Nephron (organoid): ENCODE results near the gene FDXR.
"Not testable (repeated sequence)": the region's sequence is repeated elsewhere in the genome, so short reads cannot be mapped to it uniquely, and the experiment has no call there.

Source experiments
- H3K27ac Mint-ChIP-seq, 3 experiments: 2 replicates each; pipeline ENCODE4 v1.8.0; 2020; ENCODE audit warnings: mixed read lengths in 3 of 3, mild to moderate bottlenecking in 2 of 3, moderate library complexity in 1 of 3
- H3K27me3 Mint-ChIP-seq: 2 replicates; pipeline ENCODE4 v1.8.0; 2021; ENCODE audit warnings: low read depth, mild to moderate bottlenecking, moderate library complexity, mixed read lengths
- H3K36me3 Mint-ChIP-seq: 2 replicates; pipeline ENCODE4 v1.8.0; 2020; ENCODE audit warnings: low read depth, mixed read lengths
- H3K4me1 Mint-ChIP-seq: 2 replicates; pipeline ENCODE4 v1.8.0; 2020; ENCODE audit warnings: mixed read lengths
- H3K4me3 Mint-ChIP-seq, 3 experiments: 2 replicates each; pipeline ENCODE4 v1.8.0; 2020; ENCODE audit warnings: mild to moderate bottlenecking in 3 of 3, mixed read lengths in 3 of 3, moderate library complexity in 2 of 3
- H3K9me3 Mint-ChIP-seq: 2 replicates; pipeline ENCODE4 v1.8.0; 2020; ENCODE audit warnings: mixed read lengths
- TF ChIP-seq, protein P1 (sequence below), 3 experiments: fragments of 200-600 bp; sonication (generic); IDR thresholded peaks; one replicate each; pipeline ENCODE4 v1.5.0; 2021; ENCODE audit warnings: antibody characterized with exemption in 3 of 3; ENCODE audit not compliant: unreplicated experiment in 3 of 3

FDXR gene

DNA sequence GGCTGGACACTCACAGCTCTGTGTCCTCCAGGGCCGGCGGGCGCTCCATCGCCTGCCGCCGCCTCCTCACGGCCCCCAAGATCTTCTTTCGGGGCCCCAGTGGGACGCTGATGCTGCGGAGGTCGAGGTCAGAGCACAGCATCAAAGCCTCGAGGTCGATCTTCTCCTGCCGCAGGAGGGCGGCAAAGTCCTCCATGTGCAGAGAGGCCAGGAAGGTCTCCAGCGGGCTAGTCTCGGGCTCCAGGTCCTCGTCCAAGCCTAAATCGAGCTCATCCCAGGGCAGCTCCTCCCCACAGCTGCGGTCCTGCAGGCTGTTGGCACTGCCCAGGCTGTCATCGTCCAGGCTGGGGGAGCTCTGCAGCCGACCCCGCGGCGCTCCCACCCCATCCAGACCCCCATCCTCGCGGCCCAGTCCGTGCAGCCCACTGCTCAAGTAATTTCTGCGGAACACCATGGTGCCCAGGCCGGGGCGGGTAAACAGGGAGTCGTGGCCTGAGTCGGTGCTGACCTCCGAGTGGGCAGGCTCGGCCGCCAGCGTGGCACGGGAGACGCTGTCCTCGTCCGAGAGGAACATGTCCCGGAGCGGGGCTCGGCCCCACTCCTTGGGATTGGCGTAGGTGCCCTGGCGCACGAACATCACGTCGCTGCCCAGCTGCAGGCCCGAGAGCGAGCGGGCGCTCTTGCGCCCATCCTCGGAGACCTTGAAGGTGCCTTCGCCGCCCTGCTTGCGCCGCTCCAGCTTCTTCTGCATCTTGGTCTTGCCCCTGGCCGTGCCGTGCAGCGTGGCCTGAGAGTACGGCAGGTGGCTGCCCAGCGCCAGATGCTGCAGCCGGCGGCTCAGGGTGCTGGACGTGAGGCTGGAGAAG, 46.9 kb upstream of the FDXR start:
- H3K9me3 Mint-ChIP-seq: no peaks in the 10 kb centered on the region
- H3K27ac Mint-ChIP-seq: no peak overlapping the region
- H3K27me3 Mint-ChIP-seq: peaks cover 59% of the 10 kb centered on the region
- TF ChIP-seq, protein P1, sequence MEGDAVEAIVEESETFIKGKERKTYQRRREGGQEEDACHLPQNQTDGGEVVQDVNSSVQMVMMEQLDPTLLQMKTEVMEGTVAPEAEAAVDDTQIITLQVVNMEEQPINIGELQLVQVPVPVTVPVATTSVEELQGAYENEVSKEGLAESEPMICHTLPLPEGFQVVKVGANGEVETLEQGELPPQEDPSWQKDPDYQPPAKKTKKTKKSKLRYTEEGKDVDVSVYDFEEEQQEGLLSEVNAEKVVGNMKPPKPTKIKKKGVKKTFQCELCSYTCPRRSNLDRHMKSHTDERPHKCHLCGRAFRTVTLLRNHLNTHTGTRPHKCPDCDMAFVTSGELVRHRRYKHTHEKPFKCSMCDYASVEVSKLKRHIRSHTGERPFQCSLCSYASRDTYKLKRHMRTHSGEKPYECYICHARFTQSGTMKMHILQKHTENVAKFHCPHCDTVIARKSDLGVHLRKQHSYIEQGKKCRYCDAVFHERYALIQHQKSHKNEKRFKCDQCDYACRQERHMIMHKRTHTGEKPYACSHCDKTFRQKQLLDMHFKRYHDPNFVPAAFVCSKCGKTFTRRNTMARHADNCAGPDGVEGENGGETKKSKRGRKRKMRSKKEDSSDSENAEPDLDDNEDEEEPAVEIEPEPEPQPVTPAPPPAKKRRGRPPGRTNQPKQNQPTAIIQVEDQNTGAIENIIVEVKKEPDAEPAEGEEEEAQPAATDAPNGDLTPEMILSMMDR (IDR thresholded peaks at IDR 0.05; ENCODE audit: unreplicated experiment in 3 of 3): no peak
- no peaks in the 10 kb centered on the region for H3K36me3 Mint-ChIP-seq
- H3K4me3 Mint-ChIP-seq: no peak overlapping the region
- H3K4me1 Mint-ChIP-seq: no peaks in the 10 kb centered on the region

DNA sequence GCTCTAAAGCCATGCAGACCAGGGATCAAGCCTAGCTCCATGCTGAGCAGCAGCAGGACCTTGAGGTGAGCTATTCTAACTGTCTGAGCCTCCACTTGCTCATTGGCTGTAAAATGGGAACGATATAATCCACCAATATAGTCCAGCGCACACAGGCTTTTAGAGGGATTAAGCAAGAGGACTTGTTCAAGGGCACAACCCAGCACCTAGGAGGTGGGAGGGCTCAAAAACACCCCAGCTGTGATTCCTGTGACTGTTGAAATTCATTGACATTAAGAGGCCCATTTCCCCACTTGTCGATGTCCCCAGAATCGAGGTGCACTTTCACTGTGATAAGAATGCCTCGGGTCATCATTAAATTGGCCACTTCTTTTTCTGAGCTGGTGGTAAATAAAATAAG, 46.1 kb upstream of the FDXR start:
- peaks cover 55% of the 10 kb centered on the region for H3K27me3 Mint-ChIP-seq
- H3K4me3 Mint-ChIP-seq: no peak overlapping the region
- no peak overlapping the region for H3K27ac Mint-ChIP-seq
- no peaks in the 10 kb centered on the region for H3K9me3 Mint-ChIP-seq
- TF ChIP-seq, protein P1 (IDR thresholded peaks at IDR 0.05; ENCODE audit: unreplicated experiment in 3 of 3): no peak
- H3K4me1 Mint-ChIP-seq: no peaks in the 10 kb centered on the region
- no peaks in the 10 kb centered on the region for H3K36me3 Mint-ChIP-seq

DNA sequence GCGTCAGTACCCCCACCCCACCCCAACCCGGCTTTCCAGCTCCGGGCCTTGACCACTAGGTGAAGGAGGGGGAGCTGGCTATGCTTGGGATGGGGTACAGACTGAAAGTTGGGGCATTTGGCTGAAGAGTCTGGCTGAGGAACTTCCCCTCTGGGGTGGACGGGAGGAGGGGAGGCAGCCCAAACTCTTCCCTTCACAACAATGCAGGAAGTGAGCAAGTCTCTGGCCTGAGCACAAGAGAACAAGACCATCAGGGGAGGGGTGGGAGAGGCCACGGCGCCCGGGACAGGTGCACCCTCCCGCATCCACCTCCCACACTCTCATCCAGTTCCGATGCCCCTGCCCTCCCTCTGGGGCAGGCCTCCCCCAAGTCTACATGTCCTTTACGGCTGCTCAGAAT, 44.6 kb upstream of the FDXR start:
- Mint-ChIP-seq H3K4me3 (no peak overlapping the region), H3K9me3 (no peaks in the 10 kb centered on the region), H3K27me3 (peaks cover 44% of the 10 kb centered on the region), H3K36me3 (no peaks in the 10 kb centered on the region), H3K27ac (no peak overlapping the region), H3K4me1 (no peaks in the 10 kb centered on the region)
- TF ChIP-seq, protein P1 (IDR thresholded peaks at IDR 0.05; ENCODE audit: unreplicated experiment in 3 of 3): no peak

DNA sequence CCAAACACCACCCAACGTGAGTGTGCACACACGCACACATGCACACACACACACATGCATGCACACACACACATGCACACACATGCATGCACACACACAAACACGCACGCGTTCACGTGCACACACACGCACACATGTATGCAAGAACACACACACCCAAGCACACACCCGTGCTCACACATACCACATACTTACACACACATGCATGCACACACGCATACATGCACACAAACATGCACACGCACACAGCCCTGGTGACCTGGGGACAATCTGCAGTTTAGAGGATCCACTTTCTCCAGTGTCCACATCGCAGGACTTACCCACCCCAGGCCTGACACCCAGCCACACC, 44.0 kb upstream of the FDXR start:
- no peaks in the 10 kb centered on the region for H3K4me1 Mint-ChIP-seq
- TF ChIP-seq, protein P1 (IDR thresholded peaks at IDR 0.05; ENCODE audit: unreplicated experiment in 3 of 3): no peak
- no peak overlapping the region for H3K27ac Mint-ChIP-seq
- H3K36me3 Mint-ChIP-seq: no peaks in the 10 kb centered on the region
- no peaks in the 10 kb centered on the region for H3K9me3 Mint-ChIP-seq
- peaks cover 42% of the 10 kb centered on the region for H3K27me3 Mint-ChIP-seq
- no peak overlapping the region for H3K4me3 Mint-ChIP-seq

DNA sequence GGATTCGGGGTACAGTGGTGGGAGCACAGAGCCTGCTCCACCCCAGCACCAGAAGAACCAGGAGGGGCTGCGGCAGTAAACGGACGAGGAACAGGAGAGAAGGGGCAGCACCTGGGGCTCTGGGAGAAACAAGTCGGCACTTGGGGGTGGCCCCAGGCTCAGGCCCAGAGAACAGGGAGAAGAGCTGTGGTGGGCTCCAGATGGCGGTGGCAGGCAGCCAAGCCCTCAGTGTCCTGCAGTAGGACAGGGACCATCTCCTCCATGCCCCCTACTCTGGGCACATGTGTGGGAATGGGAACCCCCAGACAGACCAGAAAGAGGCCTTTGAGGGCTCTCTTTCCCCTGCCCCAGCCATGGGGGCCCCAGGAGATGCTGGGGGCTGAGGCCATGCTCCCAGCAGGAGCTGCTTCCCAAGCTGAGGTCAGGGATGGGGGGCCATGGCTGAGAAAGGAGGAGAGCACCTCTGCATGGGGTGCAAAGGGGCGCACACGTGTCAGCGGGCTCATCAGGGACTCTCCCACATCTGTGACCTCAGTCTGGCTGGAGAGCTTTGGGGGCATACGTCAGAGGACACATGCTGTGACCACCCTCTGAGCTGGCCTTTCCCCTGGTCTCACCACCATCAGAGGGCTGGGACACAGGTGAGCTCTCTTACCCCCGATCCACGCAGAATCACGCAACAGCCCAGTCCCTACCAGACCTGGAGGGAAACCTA, 43.5 kb upstream of the FDXR start:
- no peak overlapping the region for H3K4me3 Mint-ChIP-seq
- H3K4me1 Mint-ChIP-seq: no peaks in the 10 kb centered on the region
- H3K9me3 Mint-ChIP-seq: no peaks in the 10 kb centered on the region
- peaks cover 45% of the 10 kb centered on the region for H3K27me3 Mint-ChIP-seq
- TF ChIP-seq, protein P1 (IDR thresholded peaks at IDR 0.05; ENCODE audit: unreplicated experiment in 3 of 3): no peak
- no peaks in the 10 kb centered on the region for H3K36me3 Mint-ChIP-seq
- no peak overlapping the region for H3K27ac Mint-ChIP-seq

DNA sequence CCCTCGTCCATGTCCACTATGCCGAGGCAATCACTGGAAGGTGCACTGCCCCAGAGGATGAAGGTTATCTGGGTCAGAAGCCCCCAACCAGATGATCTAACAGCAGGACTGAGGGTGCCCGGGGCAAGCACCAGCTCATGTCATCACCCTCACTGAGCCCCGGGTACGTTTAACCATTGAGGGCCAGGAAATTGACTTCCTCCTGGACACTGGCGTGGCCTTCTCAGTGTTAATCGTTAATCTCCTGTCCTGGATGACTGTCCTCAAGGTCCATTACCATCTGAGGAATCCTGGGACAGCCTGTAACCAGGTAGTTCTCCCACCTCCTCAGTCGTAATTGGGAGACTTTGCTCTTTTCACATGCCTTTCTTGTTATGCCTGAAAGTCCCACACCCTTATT, 38.6 kb upstream of the FDXR start:
- H3K4me3 Mint-ChIP-seq, H3K4me1 Mint-ChIP-seq, H3K27ac Mint-ChIP-seq, H3K36me3 Mint-ChIP-seq, H3K9me3 Mint-ChIP-seq: not testable (repeated sequence)
- peaks cover 47% of the 10 kb centered on the region for H3K27me3 Mint-ChIP-seq

DNA sequence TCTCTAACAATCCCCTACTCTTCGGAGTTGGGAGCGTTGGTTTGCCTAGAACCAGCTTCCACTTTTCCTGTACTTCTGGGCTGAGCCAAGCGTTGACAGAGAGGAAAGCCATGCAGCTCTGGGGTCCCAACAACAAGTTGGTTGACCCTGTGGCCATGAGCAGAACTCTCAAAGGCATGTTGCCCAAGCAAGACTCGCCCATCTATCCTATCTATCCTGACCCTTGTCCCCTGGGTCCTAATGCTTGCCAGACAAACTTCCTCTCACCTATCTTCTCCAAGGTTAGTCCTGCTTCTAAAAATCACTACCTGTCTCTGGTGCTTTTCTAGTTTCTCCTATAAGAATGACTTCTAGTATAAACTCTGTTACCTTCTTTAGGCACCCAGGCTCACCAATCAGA, 36.3 kb upstream of the FDXR start:
- H3K4me3 Mint-ChIP-seq, H3K4me1 Mint-ChIP-seq, H3K27ac Mint-ChIP-seq, H3K9me3 Mint-ChIP-seq, H3K36me3 Mint-ChIP-seq: not testable (repeated sequence)
- peaks cover 48% of the 10 kb centered on the region for H3K27me3 Mint-ChIP-seq
